Head of caudate nucleus (tissue), 42 donors: ENCODE data around the gene AUTS2.

Source experiments
- DNase-seq, 42 donors: peaks; one replicate each; pipeline versions ENCODE4 v3.0.0 to v3.0.0-alpha.2; 2020 to 2021; ENCODE audit warnings: mixed read lengths in 7 of 42
- intact Hi-C: fragments of 100-400 bp; cut with DNase I; formaldehyde crosslinking; loops from one replicate; pipeline ENCODE4 v1.15.0; 2022

Gene AUTS2

GRCh38 chr7:70294211-70294911 is 696.1 kb downstream of the AUTS2 start:
- intact Hi-C loops, result no loop called here
- DNase-seq, result no peak

- intact Hi-C loops, result no loop called here
- no peak for DNase-seq
These were observed 700.7 kb downstream of the AUTS2 start for GRCh38 chr7:70298780-70299471.

GRCh38 chr7:70299472-70299807 is 701.2 kb downstream of the AUTS2 start:
- intact Hi-C loops, result no loop called here
- peak in 12 of 42 donors; percentile 10 to 51 (median 24) for DNase-seq

GRCh38 chr7:70301673-70302185 is 703.5 kb downstream of the AUTS2 start:
- no peak for DNase-seq
- intact Hi-C loops, result no loop called here

GRCh38 chr7:70303309-70303708 is 705.0 kb downstream of the AUTS2 start:
- DNase-seq, result no peak
- intact Hi-C loops, result no loop called here

GRCh38 chr7:70303780-70304179 is 705.5 kb downstream of the AUTS2 start:
- DNase-seq, result no peak
- intact Hi-C loops, result no loop called here

GRCh38 chr7:70306173-70306572 is 707.9 kb downstream of the AUTS2 start:
- intact Hi-C loops, result no loop called here
- no peak for DNase-seq

- no peak for DNase-seq
- intact Hi-C loops, result no loop called here
These were observed 709.4 kb downstream of the AUTS2 start for GRCh38 chr7:70307544-70308106.

GRCh38 chr7:70312336-70312735 is 714.1 kb downstream of the AUTS2 start:
- intact Hi-C loops, result no loop called here
- DNase-seq, result peak in 4 of 42 donors; percentile 19 to 47 (median 28)

- no peak for DNase-seq
- intact Hi-C loops, result no loop called here
These were observed 715.0 kb downstream of the AUTS2 start for GRCh38 chr7:70313271-70313670.

- intact Hi-C loops, result no loop called here
- DNase-seq, result no peak
These were observed 715.4 kb downstream of the AUTS2 start for GRCh38 chr7:70313687-70314086.

- DNase-seq, result no peak
- intact Hi-C loops, result no loop called here
These were observed 715.9 kb downstream of the AUTS2 start for GRCh38 chr7:70314221-70314620.

GRCh38 chr7:70316745-70317144 is 718.5 kb downstream of the AUTS2 start:
- no peak for DNase-seq
- intact Hi-C loops, result no loop called here

GRCh38 chr7:70317356-70317755 is 719.1 kb downstream of the AUTS2 start:
- intact Hi-C loops, result no loop called here
- peak in 6 of 42 donors; percentile 10 to 28 (median 16) for DNase-seq

- intact Hi-C loops, result no loop called here
- DNase-seq, result no peak
These were observed 720.2 kb downstream of the AUTS2 start for GRCh38 chr7:70318511-70318910.

- no peak for DNase-seq
- intact Hi-C loops, result no loop called here
These were observed 720.8 kb downstream of the AUTS2 start for GRCh38 chr7:70319057-70319456.

GRCh38 chr7:70321016-70321590 is 722.8 kb downstream of the AUTS2 start:
- intact Hi-C loops, result no loop called here
- no peak for DNase-seq

- intact Hi-C loops, result no loop called here
- no peak for DNase-seq
These were observed 724.6 kb downstream of the AUTS2 start for GRCh38 chr7:70322856-70323255.

- intact Hi-C loops, result no loop called here
- DNase-seq, result peak in 1 of 42 donors; percentile 19
These were observed 727.3 kb downstream of the AUTS2 start for GRCh38 chr7:70325509-70326101.

GRCh38 chr7:70334295-70334694 is 736.0 kb downstream of the AUTS2 start:
- intact Hi-C loops, result no loop called here
- DNase-seq, result no peak
